ENCODE results near the gene USP7.
A peak's percentile ranks its signal among the peaks of the same experiment; 100 is the strongest.

- no peak for TF ChIP-seq CTCF (IDR thresholded peaks at IDR 0.05; ENCODE audit: low read depth, low read length, missing input control)
- TF ChIP-seq HNF4G (IDR thresholded peaks at IDR 0.05) = peak; percentile 29
- TF ChIP-seq RAD21 (IDR thresholded peaks at IDR 0.05) = no peak
- peak; percentile 62 for TF ChIP-seq SP1 (IDR thresholded peaks at IDR 0.05)
- no peak for TF ChIP-seq FOXA1 (IDR thresholded peaks at IDR 0.05)
- no peak for TF ChIP-seq GABPA (IDR thresholded peaks at IDR 0.05 in 1 of 2, conservative IDR thresholded peaks at IDR 0.05 in 1 of 2)
- peak; percentile 47 for TF ChIP-seq YY1 (IDR thresholded peaks at IDR 0.05)
- TF ChIP-seq, protein P1, sequence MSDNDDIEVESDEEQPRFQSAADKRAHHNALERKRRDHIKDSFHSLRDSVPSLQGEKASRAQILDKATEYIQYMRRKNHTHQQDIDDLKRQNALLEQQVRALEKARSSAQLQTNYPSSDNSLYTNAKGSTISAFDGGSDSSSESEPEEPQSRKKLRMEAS (IDR thresholded peaks at IDR 0.05) = no peak
- TF ChIP-seq, protein P2, sequence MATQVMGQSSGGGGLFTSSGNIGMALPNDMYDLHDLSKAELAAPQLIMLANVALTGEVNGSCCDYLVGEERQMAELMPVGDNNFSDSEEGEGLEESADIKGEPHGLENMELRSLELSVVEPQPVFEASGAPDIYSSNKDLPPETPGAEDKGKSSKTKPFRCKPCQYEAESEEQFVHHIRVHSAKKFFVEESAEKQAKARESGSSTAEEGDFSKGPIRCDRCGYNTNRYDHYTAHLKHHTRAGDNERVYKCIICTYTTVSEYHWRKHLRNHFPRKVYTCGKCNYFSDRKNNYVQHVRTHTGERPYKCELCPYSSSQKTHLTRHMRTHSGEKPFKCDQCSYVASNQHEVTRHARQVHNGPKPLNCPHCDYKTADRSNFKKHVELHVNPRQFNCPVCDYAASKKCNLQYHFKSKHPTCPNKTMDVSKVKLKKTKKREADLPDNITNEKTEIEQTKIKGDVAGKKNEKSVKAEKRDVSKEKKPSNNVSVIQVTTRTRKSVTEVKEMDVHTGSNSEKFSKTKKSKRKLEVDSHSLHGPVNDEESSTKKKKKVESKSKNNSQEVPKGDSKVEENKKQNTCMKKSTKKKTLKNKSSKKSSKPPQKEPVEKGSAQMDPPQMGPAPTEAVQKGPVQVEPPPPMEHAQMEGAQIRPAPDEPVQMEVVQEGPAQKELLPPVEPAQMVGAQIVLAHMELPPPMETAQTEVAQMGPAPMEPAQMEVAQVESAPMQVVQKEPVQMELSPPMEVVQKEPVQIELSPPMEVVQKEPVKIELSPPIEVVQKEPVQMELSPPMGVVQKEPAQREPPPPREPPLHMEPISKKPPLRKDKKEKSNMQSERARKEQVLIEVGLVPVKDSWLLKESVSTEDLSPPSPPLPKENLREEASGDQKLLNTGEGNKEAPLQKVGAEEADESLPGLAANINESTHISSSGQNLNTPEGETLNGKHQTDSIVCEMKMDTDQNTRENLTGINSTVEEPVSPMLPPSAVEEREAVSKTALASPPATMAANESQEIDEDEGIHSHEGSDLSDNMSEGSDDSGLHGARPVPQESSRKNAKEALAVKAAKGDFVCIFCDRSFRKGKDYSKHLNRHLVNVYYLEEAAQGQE (IDR thresholded peaks at IDR 0.05) = peak; percentile 62
- TF ChIP-seq ZBTB33 (IDR thresholded peaks at IDR 0.05) = no peak
These were observed 102.0 kb downstream of the USP7 start for GRCh38 chr16:8861563-8862308.
